C1 segment of cervical spinal cord (tissue), 14 donors: ENCODE measurements around the gene SMIM13.

Source experiments
- DNase-seq, 14 donors: peaks; one replicate each; lab custom pipeline; 2025; lab: John Stamatoyannopoulos, UW

Gene SMIM13

DNA sequence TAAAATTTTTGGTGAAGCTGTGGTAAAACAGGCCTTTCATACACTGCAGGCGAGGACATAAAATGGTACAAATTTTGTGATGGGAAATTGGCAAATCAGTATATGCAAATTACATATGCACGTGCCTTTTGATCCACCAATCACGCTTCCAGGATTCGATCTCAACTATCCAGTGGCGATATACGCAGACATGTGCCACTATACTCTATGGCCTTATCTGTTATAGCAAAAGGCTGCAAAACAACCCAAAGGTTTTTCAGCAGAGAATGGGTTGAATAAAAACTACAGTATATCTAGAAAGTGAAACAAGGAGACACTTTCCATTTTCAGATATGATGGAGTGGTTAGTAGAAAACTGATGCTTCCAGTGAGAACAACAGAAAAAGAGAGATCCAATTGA, 59.8 kb downstream of the SMIM13 start:
- no peak for DNase-seq

DNA sequence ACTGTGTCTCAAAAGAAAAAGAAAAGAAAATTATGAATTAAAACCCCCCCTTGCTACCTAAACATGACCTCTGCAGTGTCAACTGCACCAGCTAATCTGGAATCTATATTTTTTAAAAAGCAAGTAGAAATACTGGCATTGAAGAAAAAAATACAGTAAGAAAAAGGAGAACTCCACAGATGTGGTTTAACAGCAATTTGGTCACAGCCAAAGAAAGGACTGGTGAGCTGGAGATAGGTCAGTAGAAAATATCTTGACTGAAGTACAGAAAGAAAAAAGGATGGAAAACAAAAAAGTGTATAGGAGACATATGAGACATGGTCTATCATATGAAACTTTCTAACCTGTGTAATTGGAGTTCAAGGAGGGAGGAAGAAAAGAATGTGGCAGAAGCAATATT, 62.0 kb downstream of the SMIM13 start:
- DNase-seq, result no peak

DNA sequence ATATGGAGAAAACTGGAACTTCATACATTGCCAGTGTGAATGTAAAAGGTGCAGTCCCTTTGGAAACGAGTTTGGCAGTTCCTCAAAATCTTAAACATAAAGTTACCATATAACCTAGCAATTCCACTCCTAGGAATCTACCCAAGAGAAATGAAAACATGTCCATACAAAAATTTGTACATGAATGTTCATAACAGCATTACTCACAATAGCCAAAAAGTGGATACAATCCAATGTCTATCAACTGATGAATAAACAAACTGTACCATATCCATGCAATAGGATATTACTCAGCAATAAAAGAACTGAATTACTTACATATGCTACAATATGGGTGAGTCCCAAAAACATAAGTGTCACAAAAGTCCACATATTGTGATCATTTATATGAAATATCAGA, 66.6 kb downstream of the SMIM13 start:
- DNase-seq, result no peak

DNA sequence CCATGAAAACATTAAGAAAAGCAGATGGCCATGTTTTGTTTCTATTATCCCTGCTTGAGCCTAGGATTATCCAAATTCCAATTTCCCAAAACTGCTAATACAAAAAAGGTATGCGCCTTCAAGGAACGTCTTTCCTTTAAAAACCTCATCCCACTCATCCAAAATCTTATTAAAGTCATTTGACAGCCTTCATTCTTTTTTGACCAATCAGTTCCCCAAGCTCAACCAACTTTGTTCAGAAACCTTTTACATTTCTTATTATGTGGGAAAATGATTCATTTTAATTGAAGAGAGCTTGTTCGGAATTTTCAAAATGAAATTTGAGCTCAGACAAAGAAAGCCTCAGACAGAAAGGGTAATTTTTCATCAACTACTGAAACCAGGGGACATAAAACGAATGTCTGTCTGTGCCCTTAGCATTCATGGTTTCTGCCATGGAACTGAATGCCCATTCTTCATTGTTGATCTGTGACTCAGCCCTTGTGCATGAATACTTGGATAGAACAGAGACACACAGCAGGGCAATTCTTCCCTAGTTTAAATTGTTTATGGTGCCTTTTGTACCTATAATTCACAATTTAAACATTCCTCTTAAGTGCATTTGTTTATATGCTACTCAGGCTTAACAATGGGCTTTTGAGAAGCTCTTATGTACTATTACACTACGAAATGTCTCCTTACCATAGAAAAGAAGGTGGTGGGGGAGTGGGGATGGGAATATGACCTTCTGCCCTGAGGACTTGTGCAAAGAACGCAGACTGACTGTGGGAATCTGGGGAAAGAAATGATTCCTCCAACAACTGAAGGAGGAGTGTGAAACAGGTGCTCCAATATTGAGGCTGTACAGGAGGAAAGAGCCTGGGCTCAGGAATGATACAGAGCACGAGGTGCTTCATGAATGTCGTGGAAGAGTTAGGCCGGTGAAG, 67.7 kb downstream of the SMIM13 start:
- peak in 3 of 14 donors; percentile 4 to 23 (median 15) for DNase-seq

DNA sequence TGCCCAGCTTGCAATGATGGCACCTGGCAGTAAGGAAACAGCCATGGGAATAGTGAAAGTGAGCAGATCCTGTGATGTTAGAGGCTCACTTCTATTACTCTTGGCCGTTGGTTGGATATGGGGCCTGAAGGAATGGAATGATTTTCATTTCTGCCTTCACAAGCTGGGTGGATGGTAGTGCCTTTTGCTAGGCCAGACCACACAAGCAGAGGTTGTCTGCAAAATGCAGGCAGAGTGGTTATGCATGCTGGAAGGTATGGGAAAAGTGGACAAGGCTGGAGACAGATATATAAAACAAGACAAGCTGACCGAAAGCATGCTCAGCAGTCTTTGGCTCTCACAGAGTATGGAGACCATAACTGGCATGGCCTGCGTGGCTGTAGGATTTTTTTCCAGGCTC, 68.6 kb downstream of the SMIM13 start:
- DNase-seq, result no peak

DNA sequence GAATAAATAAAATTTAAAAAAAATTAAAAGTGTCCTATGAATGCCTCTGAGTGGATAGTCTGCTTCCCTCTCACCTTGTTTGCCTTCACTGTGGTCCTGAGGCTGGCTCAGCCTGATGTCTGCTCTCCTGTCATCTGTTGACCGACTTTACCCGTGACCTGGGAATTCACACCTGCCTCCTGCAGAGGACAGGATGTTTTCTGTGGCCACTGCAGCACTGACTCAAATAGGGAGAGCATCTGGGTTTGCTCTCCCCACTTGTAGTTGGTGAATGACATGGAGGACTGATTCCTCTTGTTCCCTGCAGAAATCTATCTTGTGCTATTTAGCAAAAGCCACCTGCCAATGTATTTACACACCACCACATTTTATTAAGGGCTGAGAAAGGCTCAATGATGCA, 70.3 kb downstream of the SMIM13 start:
- no peak for DNase-seq

DNA sequence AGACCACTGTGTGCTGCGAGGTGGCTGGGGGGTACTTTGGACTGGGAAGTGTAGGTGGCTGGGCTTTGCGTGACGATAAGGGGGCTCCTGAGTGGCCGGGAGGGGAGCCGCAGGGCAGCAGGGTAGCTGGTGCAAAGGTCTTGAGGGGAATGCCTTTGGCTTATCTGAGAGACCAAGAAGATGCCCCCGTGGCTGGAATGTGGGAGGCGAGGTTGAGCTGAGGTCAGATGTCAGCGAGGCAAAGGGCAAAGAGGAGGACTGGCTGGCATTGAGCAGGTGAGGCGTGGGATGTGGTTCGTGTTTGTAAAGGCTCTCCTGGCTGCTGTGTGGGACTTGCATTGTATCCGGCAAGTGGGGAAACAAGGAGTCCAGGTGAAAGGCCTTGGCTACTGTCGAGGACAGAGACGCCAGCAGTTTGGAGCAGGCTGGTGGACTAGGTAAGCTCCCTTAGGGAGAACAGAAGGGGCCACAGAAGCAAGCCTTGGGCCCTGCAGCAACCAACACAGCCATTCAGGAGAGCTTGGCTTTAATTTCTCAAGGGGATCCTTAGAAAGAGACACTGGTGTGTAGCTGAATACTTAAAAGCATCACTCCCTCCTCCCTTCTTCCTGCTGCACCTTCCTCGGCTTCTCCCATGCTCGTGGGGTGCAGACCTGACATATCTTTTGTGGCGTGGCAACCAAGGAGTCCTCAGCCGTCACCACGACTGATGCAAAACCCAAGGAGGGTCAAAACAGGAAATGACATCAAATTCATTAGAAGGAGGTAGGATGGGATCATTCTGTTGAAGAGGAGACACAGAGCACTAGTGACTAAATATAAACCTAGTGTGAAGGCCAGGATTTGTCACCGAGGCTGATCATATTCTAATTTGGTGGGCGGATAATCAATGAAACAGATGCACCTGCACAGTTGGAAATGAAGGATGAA, 71.3 kb downstream of the SMIM13 start:
- no peak for DNase-seq

DNA sequence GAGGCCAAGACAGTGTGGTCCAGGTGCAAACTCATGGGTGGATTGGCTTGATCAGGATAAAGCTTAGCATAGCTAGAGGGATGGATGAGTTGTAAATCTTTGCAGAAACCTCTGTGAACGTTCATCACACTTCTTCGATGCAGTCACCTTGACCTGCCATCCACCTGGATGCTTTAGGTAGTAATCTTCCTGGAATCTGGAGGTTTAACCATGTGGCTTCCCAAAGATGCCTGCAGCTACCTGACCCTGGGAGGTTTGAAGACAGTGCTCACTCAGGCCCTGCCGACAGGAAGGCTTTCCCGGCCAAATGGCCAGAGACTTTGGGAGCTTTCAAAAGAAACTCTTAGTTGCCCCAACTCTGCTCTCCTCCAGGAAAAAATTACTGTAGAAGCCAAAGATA, 73.3 kb downstream of the SMIM13 start:
- no peak for DNase-seq

DNA sequence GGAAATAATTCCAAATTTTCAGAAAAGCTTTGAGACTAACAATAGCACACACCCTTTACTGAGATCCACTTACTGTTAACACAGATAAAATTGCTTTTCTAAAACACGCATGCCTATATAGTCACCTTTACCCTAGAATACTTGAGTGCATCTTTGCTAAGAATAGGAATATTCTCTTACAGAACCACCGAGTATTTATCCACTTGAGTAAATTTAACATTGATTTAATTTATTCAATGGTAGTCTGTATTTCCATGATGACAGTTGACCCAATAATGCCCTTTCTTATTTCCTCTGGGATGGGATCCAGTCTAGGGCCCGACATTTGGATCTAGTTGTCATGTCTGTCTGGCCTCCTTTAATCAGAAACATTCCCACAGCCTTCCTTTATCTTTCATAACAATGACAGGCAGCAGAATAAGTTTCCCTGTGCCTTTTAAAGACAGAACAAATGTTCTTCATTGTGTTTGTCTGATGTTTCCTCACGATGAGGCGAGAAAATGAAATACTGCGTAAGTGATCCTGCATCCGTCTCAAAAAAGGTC, 74.5 kb downstream of the SMIM13 start:
- DNase-seq, result no peak

DNA sequence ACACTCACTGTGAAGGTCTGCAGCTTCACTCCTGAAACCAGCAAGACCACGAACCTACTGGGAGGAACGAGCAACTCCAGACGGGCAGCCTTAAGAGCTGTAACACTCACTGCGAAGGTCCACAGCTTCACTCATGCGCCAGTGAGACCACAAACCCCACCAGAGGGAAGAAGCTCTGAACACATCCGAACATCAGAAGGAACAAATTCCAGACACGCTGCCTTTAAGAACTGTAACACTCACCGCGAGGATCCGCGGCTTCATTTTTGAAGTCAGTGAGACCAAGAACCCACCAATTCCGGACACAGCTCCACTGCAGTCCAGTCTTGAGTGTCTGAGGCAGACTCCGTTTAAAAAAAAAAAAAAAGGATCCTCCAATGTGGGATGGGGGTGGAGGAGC, 78.3 kb downstream of the SMIM13 start:
- no peak for DNase-seq

DNA sequence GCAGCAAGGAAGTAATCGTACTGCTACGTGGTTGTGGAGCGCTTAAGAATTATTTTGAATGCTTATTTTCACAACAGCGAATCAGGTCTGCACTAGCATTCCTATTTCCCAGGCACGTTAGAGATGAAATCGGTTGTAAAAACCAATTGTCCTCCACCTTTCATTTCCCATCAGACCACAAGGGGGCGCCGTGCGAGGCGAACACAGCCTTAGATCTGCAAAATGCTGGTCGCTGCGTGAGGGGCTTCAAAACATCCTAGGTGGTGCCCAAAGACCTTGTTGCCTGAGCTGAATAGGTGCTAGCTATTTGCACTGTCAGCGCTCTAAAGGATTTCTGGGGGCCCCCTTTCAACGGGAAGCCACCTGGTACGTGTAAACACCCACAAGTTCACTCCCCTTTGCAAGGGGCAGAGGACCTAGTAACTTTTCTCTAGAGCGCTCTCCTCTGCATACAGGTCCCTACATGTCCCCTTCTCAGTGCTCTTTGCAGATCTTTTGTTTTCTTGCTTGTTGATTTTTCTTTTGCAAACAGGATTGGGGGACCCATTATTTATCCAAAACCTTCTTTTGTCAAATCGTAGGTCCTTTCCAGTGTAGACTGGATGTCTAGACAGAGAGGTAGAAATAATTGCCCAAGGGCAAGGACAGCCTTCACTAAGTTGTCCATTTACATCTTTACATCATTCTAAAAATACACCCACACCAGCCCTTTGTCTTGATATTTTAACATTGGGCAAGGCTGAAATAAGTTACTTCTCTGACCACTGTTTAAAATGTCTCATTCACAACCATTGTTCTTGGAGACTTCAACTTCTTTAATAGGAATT, 79.1 kb downstream of the SMIM13 start:
- DNase-seq, result peak in 10 of 14 donors; percentile 16 to 61 (median 30)

DNA sequence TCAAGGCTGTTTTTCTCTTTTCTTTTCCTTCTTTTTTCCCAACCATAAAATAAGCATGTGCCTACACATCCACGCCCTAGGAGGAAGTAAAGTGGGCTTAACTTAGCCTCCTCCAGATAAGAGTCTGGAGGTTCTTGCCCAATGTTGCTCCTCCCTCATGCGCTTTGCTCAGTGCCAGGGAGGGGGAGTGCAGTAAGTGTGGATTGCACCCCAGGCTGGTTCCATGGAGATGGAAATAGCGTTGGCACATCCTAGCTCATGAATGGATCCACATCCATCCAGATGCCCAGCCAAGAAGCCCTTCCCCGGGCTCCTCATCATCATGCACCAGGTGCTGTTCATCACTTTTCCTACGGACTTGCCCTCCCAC, 80.6 kb downstream of the SMIM13 start:
- no peak for DNase-seq

DNA sequence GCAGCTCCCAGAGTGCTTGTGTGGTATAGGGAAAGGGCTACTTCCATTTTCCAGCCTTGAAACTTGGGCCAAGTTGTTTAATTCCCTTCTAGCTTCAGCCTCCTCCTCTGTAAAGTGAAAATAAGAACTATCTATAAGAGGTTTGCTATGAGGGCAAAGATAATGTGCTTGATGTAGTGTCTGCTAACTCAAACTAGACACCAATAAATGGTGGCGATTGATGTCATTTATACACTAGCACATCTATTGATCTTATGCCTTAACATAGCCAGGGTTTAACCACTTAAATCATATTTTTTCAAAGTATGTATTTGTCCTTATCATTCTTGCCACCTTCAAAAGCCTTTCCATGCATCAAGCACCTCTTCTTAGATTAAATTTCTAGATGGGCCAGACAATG, 83.6 kb downstream of the SMIM13 start:
- no peak for DNase-seq

DNA sequence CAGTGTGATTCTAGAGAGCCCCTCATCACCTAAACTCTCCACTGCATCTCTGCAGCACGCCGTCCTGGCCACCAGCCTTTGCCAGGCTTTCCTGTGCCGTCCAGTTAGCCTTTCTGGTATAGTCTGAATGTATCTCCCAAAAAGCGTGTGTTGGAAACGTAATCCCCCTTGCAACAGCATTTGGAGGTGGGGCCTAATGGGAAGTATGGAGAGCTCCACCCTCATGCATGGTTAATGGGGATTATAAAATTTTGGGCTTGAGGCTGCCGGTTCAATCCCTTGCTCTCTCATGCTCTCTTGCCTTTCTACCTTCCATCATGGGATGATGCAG, 85.4 kb downstream of the SMIM13 start:
- DNase-seq, result no peak

DNA sequence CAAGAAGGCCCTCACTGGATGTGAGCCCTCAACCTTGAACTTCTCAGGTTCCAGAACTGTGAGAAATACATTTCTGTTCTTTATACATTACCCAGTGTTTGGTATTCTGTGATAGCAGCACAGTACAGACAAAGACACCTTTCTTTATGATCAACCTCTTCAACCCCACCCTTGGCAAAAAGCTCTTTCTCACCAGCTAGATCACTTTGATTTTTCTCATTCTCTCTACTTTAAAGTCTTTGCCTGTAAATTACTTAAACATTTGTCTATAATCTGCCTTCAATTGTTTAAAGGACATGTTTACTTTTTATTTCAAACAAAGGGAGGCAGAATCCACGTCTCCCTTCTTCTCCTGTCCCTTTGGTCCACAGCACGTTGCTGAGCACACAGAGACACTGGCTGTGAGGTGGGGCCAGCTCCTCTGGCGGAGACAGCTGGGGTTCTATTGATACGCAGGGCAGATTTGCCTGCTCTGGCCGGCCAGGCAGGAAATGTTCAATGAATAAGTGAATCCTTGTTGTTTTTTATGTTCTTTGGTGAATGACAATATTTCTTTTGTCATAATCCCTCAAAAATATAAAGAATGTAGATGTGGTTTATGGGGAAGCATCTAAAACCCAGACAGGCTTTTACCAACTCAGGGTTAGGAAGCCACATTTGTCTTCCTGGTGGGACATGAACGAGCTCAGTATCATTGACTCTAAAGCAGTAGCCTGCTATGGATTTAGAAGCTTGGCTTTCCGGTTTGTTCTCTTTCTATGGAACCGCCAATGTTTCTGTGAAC, 86.0 kb downstream of the SMIM13 start:
- DNase-seq, result no peak

DNA sequence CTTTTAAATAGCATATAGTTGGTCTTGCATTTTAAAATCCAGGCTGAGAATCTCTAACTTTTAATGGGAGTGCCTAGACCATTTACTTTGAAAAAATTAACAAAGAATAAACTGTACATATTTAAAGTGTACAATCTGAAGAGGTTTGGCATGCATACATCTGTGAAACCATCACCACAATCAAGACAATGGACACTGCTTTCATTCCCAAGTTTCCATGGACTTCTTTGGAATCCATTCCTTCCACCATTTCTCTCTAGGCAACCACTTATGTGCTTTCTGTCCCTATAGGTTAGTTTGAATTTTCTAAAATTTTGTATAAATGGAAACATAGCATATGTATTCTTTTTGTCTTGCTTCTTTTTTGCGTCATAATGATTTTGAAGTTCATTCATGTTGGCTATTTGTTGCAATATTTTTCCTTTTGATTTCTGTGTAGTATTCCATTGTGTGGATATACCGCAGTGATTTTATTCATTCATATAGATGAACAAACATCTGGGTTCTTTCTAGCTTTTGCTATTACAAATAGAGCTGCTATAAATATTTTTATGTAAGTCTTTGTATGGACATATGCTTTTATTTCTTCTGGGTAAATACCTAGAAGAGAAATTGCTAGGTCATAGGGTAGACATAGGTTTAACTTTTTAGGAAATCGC, 88.0 kb downstream of the SMIM13 start:
- DNase-seq, result no peak

DNA sequence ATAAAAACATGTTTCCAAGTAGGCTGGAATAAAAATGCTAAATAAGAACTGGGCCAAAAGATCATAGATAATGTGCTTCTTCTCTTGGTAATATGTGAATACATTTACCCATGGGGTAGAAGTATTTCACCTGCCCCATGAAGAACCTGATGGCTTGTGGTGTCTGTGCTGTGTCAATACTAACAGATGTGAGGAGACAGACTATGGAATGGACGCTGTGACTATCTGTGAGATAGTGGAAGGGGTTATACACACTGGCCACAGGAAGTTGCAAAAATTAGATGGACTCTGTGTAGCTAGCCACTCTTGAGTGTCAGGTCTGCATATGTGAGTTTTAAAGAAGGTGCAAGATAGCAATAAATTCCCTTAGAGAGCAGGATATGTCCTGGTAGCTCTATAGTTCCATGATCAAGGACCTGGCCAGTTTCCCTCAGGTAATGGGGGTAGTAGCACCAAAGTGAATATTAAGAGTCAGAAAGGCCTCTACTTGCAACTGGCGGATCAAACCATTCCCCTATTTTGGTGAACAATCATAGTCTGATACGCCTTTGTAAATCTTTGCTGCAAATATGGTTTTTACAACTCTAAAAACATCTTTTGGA, 90.2 kb downstream of the SMIM13 start:
- no peak for DNase-seq

DNA sequence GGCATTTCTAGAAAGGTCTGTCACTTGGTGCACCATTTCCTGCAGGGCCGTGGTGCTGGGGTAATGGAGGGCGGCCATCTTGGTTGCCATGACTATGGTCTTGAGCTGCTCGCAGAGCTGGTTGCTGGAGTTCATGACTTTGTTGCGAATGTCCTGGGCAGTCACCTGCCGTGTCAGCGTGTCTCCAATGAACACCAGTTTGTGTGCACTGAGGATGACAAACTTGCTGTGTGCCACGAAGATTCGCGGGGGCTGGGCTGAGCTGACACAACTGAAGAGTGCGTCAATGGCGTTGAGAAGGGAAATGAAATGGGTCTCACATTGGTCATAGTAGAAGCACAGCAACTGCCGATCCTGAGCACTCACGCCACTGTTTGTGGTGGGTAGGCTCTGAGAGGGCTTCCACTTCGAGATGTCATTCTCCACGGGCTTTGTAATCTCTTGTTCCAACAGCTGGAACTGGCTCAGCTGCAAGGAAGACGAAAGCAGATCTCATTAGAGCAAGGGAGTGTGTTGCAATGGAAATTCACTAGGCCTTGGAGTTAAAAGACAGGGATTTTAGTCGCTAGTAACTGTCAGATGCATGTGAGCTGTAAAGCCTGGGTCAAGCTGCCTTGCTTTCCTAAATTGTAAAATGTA, 91.7 kb downstream of the SMIM13 start:
- DNase-seq, result no peak

DNA sequence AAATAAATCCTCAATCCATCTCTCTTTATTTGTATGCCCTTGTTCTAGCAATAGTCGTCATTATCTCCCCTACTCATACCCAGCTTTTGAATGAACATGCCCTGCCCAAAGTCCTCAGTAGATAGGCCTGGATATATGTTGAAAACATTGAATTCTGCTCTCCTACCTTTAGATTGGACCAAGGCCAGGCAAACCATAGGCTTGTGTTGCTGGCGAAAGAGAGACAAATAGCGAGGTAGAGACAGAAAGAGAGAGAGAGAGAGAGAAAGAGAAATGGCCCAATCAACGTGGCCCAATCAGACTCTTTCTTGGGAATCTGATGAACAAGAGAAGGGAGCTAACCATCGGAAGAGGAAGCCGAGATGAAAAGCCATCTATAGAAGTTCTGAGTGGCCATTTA, 93.7 kb downstream of the SMIM13 start:
- DNase-seq, result no peak
